ELF-1 (cell line): ENCODE data around the gene ENTREP1.
"Not testable (repeated sequence)": the region's sequence is repeated elsewhere in the genome, so short reads cannot be mapped to it uniquely, and the experiment has no call there.

Experiments used
- DNase-seq: peaks from one replicate; pipeline ENCODE4 v3.0.0-alpha.2; 2016; ENCODE audit warnings: low read depth, low spot score

Gene ENTREP1

DNA sequence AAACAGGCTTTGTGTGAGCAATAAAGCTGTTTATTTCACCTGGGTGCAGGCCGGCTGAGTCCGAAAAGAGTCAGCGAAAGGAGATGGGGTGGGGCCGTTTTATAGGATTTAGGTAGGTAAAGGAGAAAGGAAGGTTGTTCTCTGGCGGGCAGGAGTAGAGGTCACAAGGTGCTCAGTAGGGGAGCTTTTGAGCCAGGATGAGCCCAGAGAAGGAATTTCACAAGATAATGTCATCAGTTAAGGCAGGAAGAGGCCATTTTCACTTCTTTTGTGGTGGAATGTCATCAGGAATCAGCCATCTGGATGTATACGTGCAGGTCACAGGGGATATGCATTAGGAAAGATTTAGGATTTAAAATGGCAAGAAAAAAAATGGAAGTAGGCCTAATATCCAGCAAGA, 84.9 kb downstream of the ENTREP1 start:
- DNase-seq, result peak; percentile 74

- DNase-seq, result peak; percentile 28
These were observed 86.2 kb downstream of the ENTREP1 start for GRCh38 chr9:69411246-69411645.

- no peak for DNase-seq
These were observed 87.1 kb downstream of the ENTREP1 start for GRCh38 chr9:69411931-69412740.

DNA sequence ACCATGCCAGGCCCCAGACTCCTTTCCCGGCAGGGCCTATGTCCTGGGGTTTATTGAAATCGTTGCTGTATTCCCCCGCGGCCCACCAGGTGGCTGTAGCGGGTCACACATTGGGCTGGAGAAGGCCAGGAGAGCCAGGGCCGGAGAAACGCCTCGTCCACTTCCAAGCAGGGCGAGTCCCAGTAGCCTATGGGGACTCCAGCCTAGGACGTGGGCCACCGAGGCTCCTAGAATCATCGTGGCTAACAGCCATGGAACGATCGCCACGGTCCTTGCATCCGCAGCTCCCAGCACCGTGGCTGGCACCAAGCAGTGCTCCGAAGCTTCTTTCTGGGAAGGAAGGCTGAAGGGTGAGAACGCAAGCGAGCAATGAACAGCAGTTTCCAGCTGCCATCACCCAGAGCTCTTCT, 87.7 kb downstream of the ENTREP1 start:
- peak; percentile 91 for DNase-seq

GRCh38 chr9:69420611-69421270, 95.7 kb downstream of the ENTREP1 start:
- no peak for DNase-seq

GRCh38 chr9:69421908-69422801, 97.1 kb downstream of the ENTREP1 start:
- DNase-seq, result peak; percentile 84

DNA sequence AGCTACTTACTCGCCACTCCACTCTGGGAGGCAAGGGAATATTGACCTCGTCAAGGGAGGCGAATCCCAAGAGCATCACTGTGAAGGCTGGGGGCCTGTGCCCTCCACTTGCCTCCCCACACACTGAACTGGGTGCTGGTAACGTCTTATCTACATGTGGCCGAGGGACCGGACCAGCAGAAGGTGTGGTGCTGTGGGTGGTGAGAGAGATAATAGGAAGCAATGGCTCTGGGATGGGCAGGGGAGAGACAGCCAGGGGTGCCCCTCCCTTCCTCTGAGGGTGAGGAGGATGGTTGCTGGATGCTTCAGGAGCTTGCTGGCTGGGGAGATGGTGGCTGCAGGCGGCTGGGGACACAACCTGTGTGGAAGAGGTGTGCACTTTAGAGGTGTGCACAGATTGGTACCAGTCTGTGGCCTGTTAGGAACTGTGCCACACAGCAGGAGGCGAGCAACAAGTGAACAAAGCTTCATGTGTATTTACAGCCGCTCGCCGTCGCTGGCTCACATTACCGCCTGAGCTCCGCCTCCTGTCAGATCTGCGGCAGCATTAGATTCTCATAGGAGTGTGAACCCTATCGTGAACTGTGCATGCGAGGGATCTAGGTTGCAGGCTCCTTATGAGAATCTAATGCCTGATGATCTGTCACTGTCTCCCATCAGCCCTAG, 100.3 kb downstream of the ENTREP1 start:
- DNase-seq, result no peak

GRCh38 chr9:69427286-69427685, 102.3 kb downstream of the ENTREP1 start:
- no peak for DNase-seq

GRCh38 chr9:69428017-69428785, 103.2 kb downstream of the ENTREP1 start:
- no peak for DNase-seq

GRCh38 chr9:69429281-69429680, 104.3 kb downstream of the ENTREP1 start:
- DNase-seq, result no peak

- DNase-seq, result no peak
These were observed 105.2 kb downstream of the ENTREP1 start for GRCh38 chr9:69430206-69430605.

DNA sequence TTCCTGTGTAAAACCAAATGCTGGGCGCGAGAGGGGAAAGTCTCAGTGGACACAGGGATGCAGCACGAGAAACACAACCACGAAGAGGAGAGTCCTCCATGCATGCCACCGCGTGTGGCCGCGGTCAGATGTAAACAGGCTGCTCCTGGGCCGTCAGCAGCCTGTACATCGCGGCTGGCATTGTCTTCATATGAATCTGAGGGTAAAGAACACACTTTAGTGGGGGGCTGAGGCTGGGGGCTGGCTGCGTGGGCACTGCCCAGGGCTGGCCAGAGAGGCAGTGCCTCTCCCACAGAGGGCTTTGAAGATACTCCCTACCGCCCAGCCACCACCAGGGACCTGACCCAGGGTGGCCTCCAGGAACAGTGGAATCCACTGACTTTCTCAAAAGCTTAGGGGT, 106.2 kb downstream of the ENTREP1 start:
- DNase-seq, result no peak

DNA sequence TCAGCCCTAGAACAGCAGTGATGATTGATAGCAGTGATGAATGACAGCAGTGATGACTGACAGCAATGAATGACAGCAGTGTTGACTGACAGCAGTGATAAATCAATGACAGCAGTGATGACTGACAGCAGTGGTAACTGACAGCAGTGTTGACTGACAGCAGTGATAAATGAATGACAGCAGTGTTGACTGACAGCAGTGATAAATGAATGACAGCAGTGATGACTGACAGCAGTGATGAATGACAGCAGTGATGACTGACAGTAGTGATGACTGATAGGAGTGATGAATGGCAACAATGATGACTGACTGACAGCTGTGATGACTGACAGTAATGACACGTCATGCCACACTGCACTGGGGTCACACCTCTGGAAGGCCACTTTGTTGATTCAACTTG, 106.8 kb downstream of the ENTREP1 start:
- DNase-seq, result no peak

- DNase-seq, result no peak
These were observed 107.6 kb downstream of the ENTREP1 start for GRCh38 chr9:69432623-69433022.

DNA sequence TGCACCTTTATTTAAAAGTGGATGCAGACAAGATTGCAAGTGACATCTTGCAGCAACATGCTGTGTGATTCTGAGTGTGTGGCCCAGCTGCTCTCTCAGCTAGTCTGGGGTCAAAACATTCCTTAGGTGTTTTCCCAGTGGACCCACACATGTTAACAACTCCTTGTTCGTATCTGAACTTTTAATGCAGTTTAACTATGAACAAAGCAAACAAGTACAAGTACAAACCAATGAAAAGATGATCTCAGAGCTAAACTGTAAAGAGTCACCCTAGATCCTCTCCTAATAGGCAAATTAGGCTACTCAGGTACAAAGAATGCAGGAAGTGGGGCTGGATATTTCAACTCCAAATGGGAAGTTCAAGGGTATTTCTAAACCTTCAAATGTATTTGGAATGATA, 108.4 kb downstream of the ENTREP1 start:
- no peak for DNase-seq

DNA sequence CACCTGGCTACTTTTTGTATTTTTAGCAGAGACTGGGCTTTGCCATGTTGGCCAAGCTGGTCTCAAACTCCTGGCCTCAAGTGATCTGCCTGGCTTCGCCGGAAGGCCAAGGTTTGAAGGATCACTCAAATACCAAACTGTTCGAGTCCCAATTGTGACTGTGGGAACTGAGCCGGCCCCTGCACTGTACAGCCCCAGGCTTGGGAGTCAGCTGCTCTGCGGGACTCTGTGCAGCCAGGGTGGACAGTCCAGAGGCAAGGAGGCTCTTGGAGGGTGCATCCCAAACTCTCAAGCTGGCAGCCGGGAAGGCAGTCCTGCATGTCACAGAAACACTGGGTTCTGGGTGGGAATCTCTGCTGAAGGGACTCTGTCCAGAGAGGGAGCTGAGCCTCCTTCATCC, 109.0 kb downstream of the ENTREP1 start:
- no peak for DNase-seq

- DNase-seq, result not testable (repeated sequence)
These were observed 114.6 kb downstream of the ENTREP1 start for GRCh38 chr9:69439654-69440053.

DNA sequence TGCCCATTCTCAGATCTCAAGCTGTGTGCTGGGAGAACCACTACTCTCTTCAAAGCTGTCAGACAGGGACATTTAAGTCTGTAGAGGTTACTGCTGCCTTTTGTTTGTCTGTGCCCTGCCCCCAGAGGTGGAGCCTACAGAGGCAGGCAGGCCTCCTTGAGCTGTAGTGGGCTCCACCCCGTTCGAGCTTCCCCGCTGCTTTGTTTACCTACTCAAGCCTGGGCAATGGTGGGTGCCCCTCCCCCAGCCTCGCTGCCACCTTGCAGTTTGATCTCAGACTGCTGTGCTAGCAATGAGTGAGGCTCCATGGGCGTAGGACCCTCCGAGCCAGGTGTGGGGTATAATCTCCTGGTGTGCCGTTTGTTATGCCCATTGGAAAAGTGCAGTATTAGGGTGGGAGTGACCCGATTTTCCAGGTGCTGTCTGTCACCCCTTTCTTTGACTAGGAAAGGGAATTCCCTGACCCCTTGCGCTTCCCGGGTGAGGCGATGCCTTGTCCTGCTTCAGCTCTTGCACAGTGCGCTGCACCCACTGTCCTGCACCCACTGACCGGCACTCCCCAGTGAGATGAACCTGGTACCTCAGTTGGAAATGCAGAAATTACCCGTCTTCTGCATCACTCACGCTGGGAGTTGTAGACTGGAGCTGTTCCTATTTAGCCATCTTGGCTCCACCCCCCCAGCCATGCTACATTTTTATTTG, 115.4 kb downstream of the ENTREP1 start:
- DNase-seq, result not testable (repeated sequence)
